GM12878 (cell line): ENCODE data around the gene UROC1. TPM values are rescaled to one million over a fixed set of nuclear protein-coding genes. Genes with fewer than 3 reads are reported as not detected.

Source experiments
- ATAC-seq: fragments of 200-7000 bp; cut with Tn5 transposase; 3 replicates; pipeline ENCODE4 v1.9.1; 2020; ENCODE audit warnings: mild to moderate bottlenecking, moderate library complexity
- BruUV-seq: library from RNA; stranded (reverse); fragments of 400-500 nt; replicated peaks from 2 replicates; lab custom pipeline; 2021; lab: Mats Ljungman, UMichigan
- CTCF ChIA-PET: fragments of 300-600 bp; sonication (Branson Sonifier 250); formaldehyde crosslinking; extraction: SDS; loops from one replicate; lab custom pipeline; 2021; ENCODE audit warnings: inconsistent platforms; lab: Yijun Ruan, JAX
- POLR2A ChIA-PET: fragments of 350-600 bp; formaldehyde crosslinking; extraction: SDS; loops from one replicate; lab custom pipeline; 2021; ENCODE audit warnings: inconsistent platforms; lab: Charles Lee
- RAD21 ChIA-PET: fragments of 300-600 bp; sonication (Branson Sonifier 250); formaldehyde crosslinking; loops from one replicate; lab custom pipeline; 2023; ENCODE audit warnings: antibody characterized with exemption; ENCODE audit not compliant: unreplicated experiment; lab: Charles Lee
- SMC1A ChIA-PET: fragments of 300-600 bp; sonication (Branson Sonifier 250); formaldehyde crosslinking; loops from one replicate; lab custom pipeline; 2023; ENCODE audit not compliant: unreplicated experiment, uncharacterized antibody; lab: Charles Lee
- DNase-seq: peaks from one replicate; pipeline ENCODE4 v3.0.0-alpha.2; 2011; ENCODE audit warnings: low read depth, low spot score
- FAIRE-seq: peaks from 3 replicates; lab custom pipeline; 2011; peaks lifted over from hg19 to GRCh38; lab: Jason Lieb, UNC
- H2AFZ ChIP-seq: 2 replicates; pipeline ENCODE4 v1.6.0; 2011; ENCODE audit warnings: low read depth, low read length, control low read depth; ENCODE audit not compliant: control insufficient read depth
- H3K27ac ChIP-seq: 2 replicates; pipeline ENCODE4 v1.5.1; 2011; ENCODE audit warnings: control low read depth; ENCODE audit not compliant: control insufficient read depth, insufficient read depth
- H3K27me3 ChIP-seq, 2 experiments: replicated peaks in 1 of 2; 2 replicates each; pipeline versions ENCODE4 v1.6.0 to v1.6.1; 2011; ENCODE audit warnings: low read length in 1 of 2; ENCODE audit not compliant: control insufficient read depth in 2 of 2, insufficient read depth in 2 of 2
- H3K36me3 ChIP-seq, 2 experiments: 2 replicates each; pipeline ENCODE4 v1.5.1; 2011; ENCODE audit warnings: low read length in 1 of 2; ENCODE audit not compliant: control insufficient read depth in 2 of 2, insufficient read depth in 2 of 2
- H3K4me1 ChIP-seq: 2 replicates; pipeline ENCODE4 v1.6.1; 2011; ENCODE audit warnings: mild to moderate bottlenecking, low read length, moderate library complexity, mixed read lengths; ENCODE audit not compliant: control insufficient read depth, insufficient read depth
- H3K4me2 ChIP-seq: 2 replicates; pipeline ENCODE4 v1.6.0; 2011; ENCODE audit warnings: control low read depth; ENCODE audit not compliant: control insufficient read depth, insufficient read depth
- H3K4me3 ChIP-seq: fragments of 200-600 bp; sonication (generic); 2 replicates; pipeline ENCODE4 v1.5.1; 2016
- H3K79me2 ChIP-seq: 2 replicates; pipeline ENCODE4 v1.6.0; 2011; ENCODE audit warnings: low read length; ENCODE audit not compliant: control insufficient read depth, insufficient read depth
- H3K9ac ChIP-seq: 2 replicates; pipeline ENCODE4 v1.8.0; 2011; ENCODE audit warnings: low read length, control low read depth, mixed read lengths; ENCODE audit not compliant: control insufficient read depth, insufficient read depth
- H3K9me3 ChIP-seq: replicated peaks from 3 replicates; pipeline ENCODE4 v1.5.1; 2011; ENCODE audit warnings: mild to moderate bottlenecking, low read length; ENCODE audit not compliant: control insufficient read depth, insufficient read depth
- H4K20me1 ChIP-seq: 2 replicates; pipeline ENCODE4 v1.6.0; 2011; ENCODE audit not compliant: control insufficient read depth, insufficient read depth
- BACH1 ChIP-seq: fragments of 450-650 bp; IDR thresholded peaks from 2 replicates; pipeline ENCODE4 v1.6.1; 2017; ENCODE audit warnings: mild to moderate bottlenecking, borderline replicate concordance
- CBFB ChIP-seq: IDR thresholded peaks from 2 replicates; pipeline ENCODE4 v1.6.1; 2016; ENCODE audit warnings: antibody characterized with exemption, low read depth
- EP300 ChIP-seq, 2 experiments: fragments of 150-350 bp in 1 of 2; IDR thresholded peaks; 2 replicates each; pipeline ENCODE4 v1.6.1; 2011 to 2012; ENCODE audit warnings: low read depth in 2 of 2, low read length in 2 of 2, borderline replicate concordance in 1 of 2, improper control_type of control experiment in 1 of 2, inconsistent platforms in 1 of 2; ENCODE audit not compliant: control insufficient read depth in 1 of 2
- NRF1 ChIP-seq: conservative IDR thresholded peaks from 2 replicates; pipeline ENCODE4 v1.6.1; 2011; ENCODE audit warnings: mild to moderate bottlenecking, low read depth, low read length, improper control_type of control experiment
- RB1 ChIP-seq: fragments of 450-650 bp; formaldehyde crosslinking; IDR thresholded peaks from 2 replicates; pipeline ENCODE4 v1.6.1; 2017; ENCODE audit warnings: mild to moderate bottlenecking, borderline replicate concordance
- RUNX3 ChIP-seq: IDR thresholded peaks from 2 replicates; pipeline ENCODE4 v1.6.1; 2012; ENCODE audit warnings: low read length, inconsistent platforms
- WGBS: methylation state at CpG from one replicate; pipeline ENCODE4 v1.1.6; 2016; ENCODE audit warnings: low lambda C conversion rate; ENCODE audit not compliant: insufficient replicate concordance, insufficient coverage; ENCODE audit errors: missing lambda C conversion rate; 5-methylcytosine and 5-hydroxymethylcytosine counted together
- in situ Hi-C: fragments of 300-500 bp; cut with MboI; formaldehyde crosslinking; loops from 9 replicates; pipeline ENCODE4 v1.14.3; 2018; ENCODE audit warnings: mixed read lengths
- intact Hi-C: fragments of 100-400 bp; cut with micrococcal nuclease; formaldehyde crosslinking; loops from one replicate; pipeline ENCODE4 v1.14.2; 2022; ENCODE audit not compliant: unreplicated experiment
- polyA plus RNA-seq, 11 experiments: library from polyadenylated mRNA; depleted of rRNA in 4 of 11; unstranded in 6 of 11; stranded (reverse) in 5 of 11; fragments of >200 nt; fragmentation: Nextera tagmentation in 4 of 11; fragmentation: Illumina TruSeq in 1 of 11; extraction: Ambion mirVana in 4 of 11; extraction: Trizol in 1 of 11; gene quantifications; 1 replicate in 1 of 11; 2 replicates in 10 of 11; pipeline versions ENCODE4 v1.2.1 to v1.2.3, GENCODE V29; 2011 to 2016; ENCODE audit warnings: inconsistent platforms in 2 of 11, missing spikeins in 2 of 11, low read depth in 1 of 11
- total RNA-seq, 4 experiments: library from RNA; depleted of rRNA in 3 of 4; stranded (reverse); fragments of >200 nt in 3 of 4; fragmentation: Illumina TruSeq in 1 of 4; extraction: Trizol in 1 of 4; gene quantifications; 2 replicates each; pipeline versions ENCODE4 v1.2.1 to v1.2.3, GENCODE V29; 2013 to 2021
- TF ChIP-seq, protein P1 (sequence below): IDR thresholded peaks from 2 replicates; pipeline ENCODE4 v1.6.1; 2012; ENCODE audit warnings: low read depth, low read length, improper control_type of control experiment
- TF ChIP-seq, protein P2 (sequence below): IDR thresholded peaks from 2 replicates; pipeline ENCODE4 v1.6.1; 2012; ENCODE audit warnings: improper control_type of control experiment, low read depth, low read length; ENCODE audit not compliant: insufficient replicate concordance
- TF ChIP-seq, protein P3 (sequence below): IDR thresholded peaks from 2 replicates; pipeline ENCODE4 v1.6.1; 2011; ENCODE audit warnings: mild to moderate bottlenecking, low read depth, low read length, moderate library complexity; ENCODE audit not compliant: insufficient replicate concordance

UROC1 gene
- total and polyA plus RNA-seq, 10 of the 15 experiments (the other 5 are each of a cell fraction or from before 2014, with no cell fraction given) = 0.04 TPM; not detected in 9

DNA sequence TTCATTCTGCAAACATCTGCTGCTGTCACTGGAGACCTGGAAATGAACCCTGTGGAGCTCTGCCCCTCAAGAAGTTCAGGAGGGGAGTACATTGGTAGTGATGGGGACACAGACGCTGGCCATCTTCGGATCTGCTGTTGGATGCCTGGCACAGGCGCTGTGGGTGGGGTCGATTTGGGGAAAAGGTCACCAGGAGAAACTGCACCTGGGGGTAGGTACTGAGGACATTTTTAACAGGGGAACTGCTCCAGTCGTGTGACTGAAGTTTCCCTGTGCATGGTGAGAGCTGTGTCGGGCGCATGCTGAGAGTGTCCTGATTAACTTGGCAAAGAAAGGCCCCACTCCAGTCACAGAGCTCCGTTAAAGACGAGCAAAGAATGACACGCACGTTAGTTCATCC is 3.4 kb downstream of the UROC1 start (continued):
- no peak for TF ChIP-seq RB1

DNA sequence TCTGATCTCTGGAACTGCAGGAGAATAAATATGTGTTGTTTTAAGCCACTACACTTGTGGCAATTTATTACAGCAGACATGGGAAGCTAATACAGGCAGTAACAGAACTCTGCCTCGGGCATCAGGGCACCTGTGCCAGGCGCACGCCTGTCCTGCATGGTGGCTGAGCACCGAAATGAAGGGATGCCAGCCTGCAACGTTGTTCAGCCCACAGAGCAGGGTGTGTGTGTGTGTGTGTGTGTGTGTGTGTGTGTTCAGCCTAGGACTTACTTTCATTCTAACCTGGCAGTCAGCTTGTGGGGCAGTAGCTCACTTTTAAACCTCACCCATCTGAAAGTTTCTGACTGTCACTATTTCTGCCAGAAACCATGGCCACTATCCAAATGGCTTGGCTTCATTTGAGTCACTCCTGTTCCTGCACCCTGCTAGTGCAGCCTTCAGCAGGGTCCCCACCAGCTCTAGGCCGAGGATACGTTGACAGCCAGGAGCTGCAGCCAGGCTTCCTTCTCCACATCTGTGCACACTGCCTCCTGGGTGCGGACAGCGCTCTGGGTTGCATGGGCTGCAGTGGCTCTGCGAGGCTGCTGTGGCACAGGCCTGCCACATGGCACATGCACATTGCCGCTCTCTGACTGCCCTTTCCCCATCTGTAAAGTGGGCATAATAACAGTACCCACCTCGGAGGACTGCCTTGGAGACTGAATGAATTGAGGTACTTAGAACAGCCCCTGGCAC is 4.5 kb downstream of the UROC1 start:
- Histone ChIP-seq H3K9me3 (no peaks in the 10 kb centered on the region), H3K4me2 (no peak overlapping the region), H3K4me3 (no peak overlapping the region), H3K36me3 (no peaks in the 10 kb centered on the region), H3K27me3 (no peaks in the 10 kb centered on the region), H3K9ac (no peak overlapping the region), H2AFZ (no peak overlapping the region), H3K27ac (no peak overlapping the region), H3K79me2 (no peaks in the 10 kb centered on the region), H4K20me1 (no peaks in the 10 kb centered on the region; the same call in 1 of the 2 replicates), H3K4me1 (no peaks in the 10 kb centered on the region)
- ATAC-seq (no peak), DNase-seq (no peak), FAIRE-seq (no peak)
- ChIA-PET POLR2A (no interaction called here), CTCF (interaction anchor here (0.6 to 1.9 kb wide), 3 partner anchors 9 to 1690 kb away, joined by 3 to 4 read pairs (median 3); no protein-coding TSS in a partner anchor), SMC1A (no interaction called here), RAD21 (no interaction called here)
- intact Hi-C loops (no loop called here), in situ Hi-C loops (no loop called here)
- 33% methylated on average over 12 of the region's 12 CpGs for WGBS
- BruUV-seq = no TSS peak
- TF ChIP-seq BACH1 = no peak
- TF ChIP-seq CBFB = no peak
- TF ChIP-seq, protein P1, sequence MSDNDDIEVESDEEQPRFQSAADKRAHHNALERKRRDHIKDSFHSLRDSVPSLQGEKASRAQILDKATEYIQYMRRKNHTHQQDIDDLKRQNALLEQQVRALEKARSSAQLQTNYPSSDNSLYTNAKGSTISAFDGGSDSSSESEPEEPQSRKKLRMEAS = no peak
- TF ChIP-seq NRF1 = no peak
- TF ChIP-seq RB1 = no peak
- TF ChIP-seq, protein P2, sequence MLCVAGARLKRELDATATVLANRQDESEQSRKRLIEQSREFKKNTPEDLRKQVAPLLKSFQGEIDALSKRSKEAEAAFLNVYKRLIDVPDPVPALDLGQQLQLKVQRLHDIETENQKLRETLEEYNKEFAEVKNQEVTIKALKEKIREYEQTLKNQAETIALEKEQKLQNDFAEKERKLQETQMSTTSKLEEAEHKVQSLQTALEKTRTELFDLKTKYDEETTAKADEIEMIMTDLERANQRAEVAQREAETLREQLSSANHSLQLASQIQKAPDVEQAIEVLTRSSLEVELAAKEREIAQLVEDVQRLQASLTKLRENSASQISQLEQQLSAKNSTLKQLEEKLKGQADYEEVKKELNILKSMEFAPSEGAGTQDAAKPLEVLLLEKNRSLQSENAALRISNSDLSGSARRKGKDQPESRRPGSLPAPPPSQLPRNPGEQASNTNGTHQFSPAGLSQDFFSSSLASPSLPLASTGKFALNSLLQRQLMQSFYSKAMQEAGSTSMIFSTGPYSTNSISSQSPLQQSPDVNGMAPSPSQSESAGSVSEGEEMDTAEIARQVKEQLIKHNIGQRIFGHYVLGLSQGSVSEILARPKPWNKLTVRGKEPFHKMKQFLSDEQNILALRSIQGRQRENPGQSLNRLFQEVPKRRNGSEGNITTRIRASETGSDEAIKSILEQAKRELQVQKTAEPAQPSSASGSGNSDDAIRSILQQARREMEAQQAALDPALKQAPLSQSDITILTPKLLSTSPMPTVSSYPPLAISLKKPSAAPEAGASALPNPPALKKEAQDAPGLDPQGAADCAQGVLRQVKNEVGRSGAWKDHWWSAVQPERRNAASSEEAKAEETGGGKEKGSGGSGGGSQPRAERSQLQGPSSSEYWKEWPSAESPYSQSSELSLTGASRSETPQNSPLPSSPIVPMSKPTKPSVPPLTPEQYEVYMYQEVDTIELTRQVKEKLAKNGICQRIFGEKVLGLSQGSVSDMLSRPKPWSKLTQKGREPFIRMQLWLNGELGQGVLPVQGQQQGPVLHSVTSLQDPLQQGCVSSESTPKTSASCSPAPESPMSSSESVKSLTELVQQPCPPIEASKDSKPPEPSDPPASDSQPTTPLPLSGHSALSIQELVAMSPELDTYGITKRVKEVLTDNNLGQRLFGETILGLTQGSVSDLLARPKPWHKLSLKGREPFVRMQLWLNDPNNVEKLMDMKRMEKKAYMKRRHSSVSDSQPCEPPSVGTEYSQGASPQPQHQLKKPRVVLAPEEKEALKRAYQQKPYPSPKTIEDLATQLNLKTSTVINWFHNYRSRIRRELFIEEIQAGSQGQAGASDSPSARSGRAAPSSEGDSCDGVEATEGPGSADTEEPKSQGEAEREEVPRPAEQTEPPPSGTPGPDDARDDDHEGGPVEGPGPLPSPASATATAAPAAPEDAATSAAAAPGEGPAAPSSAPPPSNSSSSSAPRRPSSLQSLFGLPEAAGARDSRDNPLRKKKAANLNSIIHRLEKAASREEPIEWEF = no peak
- TF ChIP-seq, protein P3, sequence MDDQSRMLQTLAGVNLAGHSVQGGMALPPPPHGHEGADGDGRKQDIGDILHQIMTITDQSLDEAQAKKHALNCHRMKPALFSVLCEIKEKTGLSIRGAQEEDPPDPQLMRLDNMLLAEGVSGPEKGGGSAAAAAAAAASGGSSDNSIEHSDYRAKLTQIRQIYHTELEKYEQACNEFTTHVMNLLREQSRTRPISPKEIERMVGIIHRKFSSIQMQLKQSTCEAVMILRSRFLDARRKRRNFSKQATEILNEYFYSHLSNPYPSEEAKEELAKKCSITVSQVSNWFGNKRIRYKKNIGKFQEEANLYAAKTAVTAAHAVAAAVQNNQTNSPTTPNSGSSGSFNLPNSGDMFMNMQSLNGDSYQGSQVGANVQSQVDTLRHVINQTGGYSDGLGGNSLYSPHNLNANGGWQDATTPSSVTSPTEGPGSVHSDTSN = no peak
- no peak for TF ChIP-seq RUNX3
- no peak for TF ChIP-seq EP300 (IDR thresholded peaks at IDR 0.05; ENCODE audit: borderline replicate concordance in 1 of 2, control insufficient read depth in 1 of 2, low read depth in 2 of 2, low read length in 2 of 2)
